SJCRH30 (cell line): Measurements from ENCODE around the gene TGM2. TPM values are rescaled to one million over a fixed set of nuclear protein-coding genes. Genes with fewer than 3 reads are reported as not detected.

Source experiments
- DNase-seq, 2 experiments: peaks; one replicate each; pipeline ENCODE4 v3.0.0-alpha.2; 2015 to 2020
- H3K27ac ChIP-seq: fragments of 250-450 bp; sonication (Bioruptor Pico); 2 replicates; pipeline ENCODE4 v1.5.1; 2020; ENCODE audit warnings: mild to moderate bottlenecking, moderate library complexity
- H3K27me3 ChIP-seq: fragments of 250-450 bp; sonication (Bioruptor Pico); 2 replicates; pipeline ENCODE4 v1.5.1; 2020; ENCODE audit warnings: mild to moderate bottlenecking, moderate library complexity
- H3K36me3 ChIP-seq: fragments of 250-450 bp; sonication (Bioruptor Pico); 2 replicates; pipeline ENCODE4 v1.5.1; 2020; ENCODE audit warnings: mild to moderate bottlenecking, moderate library complexity
- H3K4me1 ChIP-seq: fragments of 250-450 bp; sonication (Bioruptor Pico); 2 replicates; pipeline ENCODE4 v1.5.1; 2020; ENCODE audit warnings: mild to moderate bottlenecking, moderate library complexity
- H3K4me3 ChIP-seq: fragments of 250-450 bp; sonication (Bioruptor Pico); 2 replicates; pipeline ENCODE4 v1.5.1; 2020; ENCODE audit warnings: mild to moderate bottlenecking, moderate library complexity
- H3K9me3 ChIP-seq: fragments of 250-450 bp; sonication (Bioruptor Pico); replicated peaks from 2 replicates; pipeline ENCODE4 v1.5.1; 2020; ENCODE audit warnings: mild to moderate bottlenecking, moderate library complexity
- total RNA-seq: library from RNA; depleted of rRNA; stranded (reverse); fragments of >200 nt; shearing (Covaris generic); gene quantifications from 2 replicates; pipeline ENCODE4 v1.2.3, GENCODE V29; 2014

The TGM2 gene
- total RNA-seq, 1 experiment from 2014 or later, result 0.10 TPM

DNA sequence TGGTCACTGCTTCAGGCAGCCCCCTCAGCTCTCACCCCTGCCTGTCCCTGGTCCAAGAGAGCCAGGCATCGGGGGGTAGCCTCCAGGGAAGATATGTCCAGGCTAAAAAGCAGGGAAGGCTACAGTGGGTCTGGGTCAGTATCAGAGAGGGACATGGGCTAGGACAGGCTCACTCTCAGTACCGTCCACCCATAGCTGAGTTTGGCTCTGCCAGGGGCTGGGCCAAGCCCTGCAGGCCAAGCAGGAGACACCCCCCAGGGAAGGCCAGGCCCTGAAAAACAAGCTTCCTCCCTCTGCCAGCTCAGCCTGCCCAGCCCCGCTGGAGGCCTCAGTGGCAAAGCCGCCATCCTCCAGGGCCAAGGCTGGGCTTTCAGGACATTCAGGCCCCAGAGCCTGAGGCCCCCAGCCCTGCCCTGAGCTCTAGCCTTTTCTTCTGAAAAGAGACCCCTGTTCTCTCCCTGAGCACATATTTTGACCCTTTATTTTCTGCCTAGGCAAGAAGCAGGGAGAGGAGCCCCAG lies 28.6 kb upstream of the TGM2 start:
- Histone ChIP-seq H3K27me3 (no peaks in the 10 kb centered on the region), H3K36me3 (no peaks in the 10 kb centered on the region), H3K4me1 (peaks cover 20% of the 10 kb centered on the region), H3K4me3 (no peak overlapping the region), H3K9me3 (no peaks in the 10 kb centered on the region), H3K27ac (no peak overlapping the region)
- no peak for DNase-seq

DNA sequence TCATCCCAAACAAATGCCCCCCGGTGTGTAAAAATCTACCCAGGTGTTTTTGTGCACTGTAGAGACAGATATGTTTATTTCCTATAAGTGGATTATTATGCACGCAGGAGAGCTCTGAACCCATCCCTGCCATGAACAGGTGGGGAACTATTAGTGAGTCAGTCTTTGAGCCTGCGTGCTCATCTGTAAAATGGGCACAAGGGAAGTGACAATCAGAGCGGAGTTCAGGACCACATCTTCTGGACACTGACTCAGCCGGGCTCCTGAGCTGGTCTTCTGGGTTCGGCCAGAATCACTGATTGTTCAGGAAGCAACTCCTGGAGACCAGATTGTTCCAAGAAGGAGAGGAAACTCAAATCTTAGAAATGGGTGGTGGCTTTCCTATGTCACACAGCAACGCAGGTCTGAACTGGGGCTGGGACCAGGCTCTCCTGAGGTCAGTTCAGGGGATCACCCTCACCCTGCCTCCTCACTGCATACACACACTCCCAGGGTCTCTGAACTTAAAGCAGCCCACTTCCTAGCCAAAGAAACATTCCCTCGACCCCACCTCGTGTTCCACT lies 27.3 kb upstream of the TGM2 start:
- no peaks in the 10 kb centered on the region for H3K9me3 ChIP-seq
- peaks cover 15% of the 10 kb centered on the region for H3K4me1 ChIP-seq
- H3K36me3 ChIP-seq, result no peaks in the 10 kb centered on the region
- no peak overlapping the region for H3K4me3 ChIP-seq
- no peak overlapping the region for H3K27ac ChIP-seq
- H3K27me3 ChIP-seq, result no peaks in the 10 kb centered on the region
- DNase-seq, result no peak

DNA sequence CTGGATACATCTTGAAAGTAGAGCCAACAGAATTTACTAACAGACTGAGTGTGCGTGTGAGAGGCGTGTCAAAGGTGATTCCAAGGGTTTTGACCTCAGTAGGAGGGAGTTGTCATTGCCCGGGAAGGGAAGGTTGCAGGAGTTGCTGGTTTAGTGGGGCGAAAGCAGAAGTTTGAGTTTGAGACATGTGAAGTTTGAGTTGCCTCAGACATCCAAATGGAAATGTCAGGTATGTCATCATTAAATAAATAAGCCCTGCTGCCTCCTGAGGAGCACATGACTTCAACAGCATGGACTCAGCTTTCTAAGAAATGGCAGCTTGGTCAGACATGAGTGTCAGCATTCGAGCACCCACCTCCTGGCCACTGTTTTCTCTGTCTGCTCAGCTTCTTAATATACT lies 26.6 kb upstream of the TGM2 start:
- Histone ChIP-seq H3K4me3 (no peak overlapping the region), H3K36me3 (no peaks in the 10 kb centered on the region), H3K27me3 (no peaks in the 10 kb centered on the region), H3K27ac (no peak overlapping the region), H3K4me1 (peaks cover 15% of the 10 kb centered on the region), H3K9me3 (no peaks in the 10 kb centered on the region)
- DNase-seq, result no peak

DNA sequence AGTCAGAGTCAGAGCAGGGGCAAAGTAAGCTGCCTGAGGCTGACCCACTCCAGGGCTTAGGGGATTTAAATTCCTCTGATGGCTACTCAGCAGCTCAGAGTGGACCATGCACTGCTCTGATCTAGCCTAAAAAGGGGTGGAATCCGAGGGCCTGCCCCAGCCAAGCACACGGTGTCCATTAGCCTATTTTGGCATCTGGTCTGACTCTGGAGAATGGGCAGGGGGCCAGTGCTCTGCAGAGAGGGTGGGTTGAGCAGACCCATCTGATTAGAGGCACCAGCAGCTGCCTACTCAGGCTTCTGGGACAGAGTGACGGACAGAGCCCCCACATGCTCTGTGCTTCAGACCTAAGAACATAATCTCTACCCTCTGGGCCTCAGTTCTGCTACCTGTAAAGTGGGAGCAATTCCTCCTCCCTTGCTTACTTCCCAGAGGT lies 25.9 kb upstream of the TGM2 start:
- Histone ChIP-seq H3K27ac (no peak overlapping the region), H3K9me3 (no peaks in the 10 kb centered on the region), H3K4me3 (no peak overlapping the region), H3K27me3 (no peaks in the 10 kb centered on the region), H3K36me3 (no peaks in the 10 kb centered on the region), H3K4me1 (peaks cover 11% of the 10 kb centered on the region)
- DNase-seq, result no peak

DNA sequence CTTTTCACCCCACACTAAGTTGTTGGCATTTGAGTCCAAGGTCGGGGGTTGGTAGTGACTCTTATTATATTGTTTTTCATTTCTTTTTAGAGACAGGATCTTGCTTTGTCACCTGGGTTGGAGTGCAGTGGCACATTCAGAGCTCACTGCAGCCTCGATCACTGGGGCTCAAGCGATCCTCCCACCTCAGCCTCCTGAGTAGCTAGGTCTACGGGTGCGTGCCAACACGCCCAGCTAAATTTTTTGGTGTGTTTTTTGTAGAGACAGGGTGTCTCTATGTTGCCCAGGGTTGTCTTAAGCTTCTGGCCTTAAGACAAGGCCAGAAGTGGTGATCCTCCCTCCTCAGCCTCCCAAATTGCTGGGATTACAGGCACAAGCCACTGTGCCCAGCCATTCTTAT lies 25.1 kb upstream of the TGM2 start:
- H3K9me3 ChIP-seq, result no peaks in the 10 kb centered on the region
- no peaks in the 10 kb centered on the region for H3K36me3 ChIP-seq
- no peak overlapping the region for H3K4me3 ChIP-seq
- no peak overlapping the region for H3K27ac ChIP-seq
- H3K27me3 ChIP-seq, result no peaks in the 10 kb centered on the region
- H3K4me1 ChIP-seq, result peaks cover 6% of the 10 kb centered on the region
- no peak for DNase-seq

DNA sequence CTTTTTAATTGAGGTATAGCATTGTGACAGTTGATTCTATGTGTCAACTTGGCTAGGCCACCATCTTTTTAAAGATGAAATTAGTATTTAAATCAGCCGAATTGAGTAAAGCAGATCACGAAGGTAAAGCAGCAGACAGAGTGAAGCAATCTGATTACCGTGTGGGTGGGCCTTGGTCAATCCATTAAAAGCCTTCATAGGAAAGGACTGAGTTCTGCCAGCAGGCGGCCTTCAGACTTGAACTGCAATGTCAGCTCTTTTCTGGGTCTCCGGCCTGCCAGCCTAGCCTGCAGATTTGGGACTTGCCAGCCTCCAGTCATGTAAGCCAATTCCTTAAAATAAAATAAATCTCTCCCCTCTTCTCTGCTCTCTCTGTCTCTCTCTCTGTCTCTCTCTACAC lies 22.4 kb upstream of the TGM2 start:
- Histone ChIP-seq H3K27me3 (no peaks in the 10 kb centered on the region), H3K27ac (no peak overlapping the region), H3K4me1 (no peaks in the 10 kb centered on the region), H3K9me3 (no peaks in the 10 kb centered on the region; the same call in 1 of the 2 replicates), H3K4me3 (no peak overlapping the region), H3K36me3 (no peaks in the 10 kb centered on the region)
- DNase-seq, result no peak

DNA sequence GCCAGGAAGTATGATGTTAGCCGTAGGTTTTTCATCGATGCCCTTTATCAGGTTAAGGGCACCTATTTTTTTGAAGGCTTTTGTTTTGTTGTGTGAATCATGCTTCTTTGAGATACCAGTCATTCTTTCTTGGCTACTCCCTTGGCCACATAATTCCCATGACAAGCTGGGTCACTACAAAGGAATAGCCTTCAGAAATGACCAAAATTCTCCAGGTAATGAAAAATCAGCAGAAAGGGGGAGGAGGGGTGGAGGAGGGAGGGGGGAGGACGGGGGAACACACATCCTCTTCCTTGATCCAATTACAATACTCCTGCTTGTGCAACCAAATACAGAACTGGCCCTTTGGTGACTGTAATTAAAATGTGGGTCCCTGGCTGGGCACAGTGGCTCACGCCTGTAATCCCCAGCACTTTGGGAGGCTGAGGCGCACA lies 21.7 kb upstream of the TGM2 start:
- no peaks in the 10 kb centered on the region; the same call in 1 of the 2 replicates for H3K9me3 ChIP-seq
- peaks cover 6% of the 10 kb centered on the region for H3K4me1 ChIP-seq
- no peak overlapping the region for H3K4me3 ChIP-seq
- H3K36me3 ChIP-seq, result no peaks in the 10 kb centered on the region
- no peak for DNase-seq
- no peaks in the 10 kb centered on the region for H3K27me3 ChIP-seq
- no peak overlapping the region for H3K27ac ChIP-seq

DNA sequence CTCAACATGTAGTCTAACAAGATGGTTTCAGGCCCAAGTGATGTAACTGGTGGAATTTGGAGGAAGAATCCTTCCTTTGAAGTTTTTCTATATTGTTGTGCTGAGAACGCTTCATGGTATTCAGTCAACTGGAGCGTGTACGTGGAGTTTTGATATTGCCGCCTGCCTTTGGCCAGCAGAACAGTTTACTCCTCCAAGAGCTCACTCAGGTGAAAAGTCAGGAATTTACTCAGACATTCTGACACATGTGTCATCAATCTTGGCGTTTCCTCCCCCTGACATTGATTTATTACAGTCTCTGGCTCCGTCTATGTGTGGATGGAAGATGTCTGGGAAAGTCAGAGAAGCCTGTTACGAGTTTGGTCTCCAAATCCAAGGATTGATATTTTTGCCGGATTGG lies 19.0 kb upstream of the TGM2 start:
- no peak overlapping the region for H3K27ac ChIP-seq

DNA sequence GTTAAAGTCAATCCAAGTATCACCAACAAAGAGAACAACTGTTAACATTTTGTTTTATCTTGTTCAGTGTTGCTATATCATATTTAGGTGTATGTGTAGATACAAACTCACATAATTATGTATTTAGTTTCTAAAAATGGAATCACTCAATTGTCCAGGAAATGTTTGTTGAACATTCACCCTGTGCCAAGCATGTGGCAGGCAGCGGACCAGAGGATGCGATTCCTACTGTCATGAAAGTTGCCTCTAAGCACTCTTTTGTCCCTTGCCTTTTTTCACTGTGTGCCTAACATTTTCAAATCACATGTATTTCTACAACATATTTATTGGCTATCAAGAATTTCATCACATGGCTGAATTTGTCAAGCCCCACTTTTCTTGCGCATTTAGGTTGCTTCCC lies 16.9 kb upstream of the TGM2 start:
- no peak overlapping the region for H3K4me3 ChIP-seq
- H3K4me1 ChIP-seq, result peaks cover 32% of the 10 kb centered on the region
- H3K9me3 ChIP-seq, result no peaks in the 10 kb centered on the region; the same call in 1 of the 2 replicates
- no peak for DNase-seq
- no peak overlapping the region for H3K27ac ChIP-seq
- no peaks in the 10 kb centered on the region for H3K27me3 ChIP-seq
- H3K36me3 ChIP-seq, result no peaks in the 10 kb centered on the region

More for the DNA sequence above, 19.0 kb upstream of the TGM2 start:
- Histone ChIP-seq H3K4me1 (peaks cover 31% of the 10 kb centered on the region), H3K4me3 (no peak overlapping the region), H3K36me3 (no peaks in the 10 kb centered on the region), H3K9me3 (no peaks in the 10 kb centered on the region; the same call in 1 of the 2 replicates), H3K27me3 (no peaks in the 10 kb centered on the region)
- no peak for DNase-seq

DNA sequence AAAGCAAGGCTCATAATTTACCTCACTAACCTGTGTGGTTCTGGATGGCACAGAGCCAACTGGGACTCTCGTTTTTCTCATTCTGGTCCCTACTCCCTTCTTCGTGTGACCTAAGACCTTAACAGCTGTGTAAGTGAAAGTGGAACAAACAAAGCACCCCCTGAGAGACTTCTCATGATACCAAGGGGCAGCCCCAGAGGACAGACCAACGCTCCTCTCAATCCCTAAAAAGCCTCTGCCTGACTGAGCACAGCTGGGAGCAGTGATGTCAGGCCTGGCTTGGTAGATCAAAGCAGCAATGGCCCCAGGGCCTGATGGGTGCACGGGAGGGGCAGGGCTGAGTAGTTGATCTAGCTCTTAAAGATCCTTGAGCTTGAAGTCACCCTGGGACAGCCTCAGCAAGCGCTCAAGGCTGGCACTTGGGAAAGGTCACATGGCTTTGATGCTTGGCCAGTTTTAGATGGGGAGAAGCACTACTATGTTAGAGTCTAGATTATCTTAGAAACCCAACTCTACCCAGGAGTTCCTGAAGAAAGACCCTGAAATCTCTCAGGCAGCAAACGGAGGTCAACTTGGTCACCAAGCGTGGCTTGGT lies 16.2 kb upstream of the TGM2 start:
- no peaks in the 10 kb centered on the region; the same call in 1 of the 2 replicates for H3K9me3 ChIP-seq
- peak overlapping the region; percentile 18 for H3K27ac ChIP-seq
- peaks cover 32% of the 10 kb centered on the region for H3K4me1 ChIP-seq
- DNase-seq, result peak; percentile 94 to 96
- H3K27me3 ChIP-seq, result no peaks in the 10 kb centered on the region
- H3K4me3 ChIP-seq, result no peak overlapping the region
- H3K36me3 ChIP-seq, result no peaks in the 10 kb centered on the region

DNA sequence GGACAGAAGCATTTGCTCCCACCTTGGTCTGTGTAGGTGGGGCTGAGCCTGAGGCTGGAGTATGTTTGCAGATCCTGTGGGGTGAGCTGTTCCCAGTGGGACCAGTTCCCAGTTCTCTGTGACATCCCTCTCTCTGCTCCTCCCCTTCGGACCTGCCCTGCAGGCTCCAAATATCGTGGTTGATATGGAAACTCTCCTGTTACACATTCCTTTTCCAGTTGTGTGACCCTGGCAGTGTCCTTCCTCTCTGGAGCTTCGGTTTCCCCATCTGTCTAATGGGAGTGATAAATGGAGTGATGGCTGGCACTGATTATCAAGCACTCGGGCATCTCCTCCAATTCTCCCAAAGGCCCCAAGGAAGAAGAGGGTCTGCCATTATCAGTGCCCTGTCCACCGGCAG lies 15.7 kb upstream of the TGM2 start:
- no peaks in the 10 kb centered on the region for H3K36me3 ChIP-seq
- peak overlapping the region; percentile 18 for H3K27ac ChIP-seq
- H3K27me3 ChIP-seq, result no peaks in the 10 kb centered on the region
- no peaks in the 10 kb centered on the region; the same call in 1 of the 2 replicates for H3K9me3 ChIP-seq
- DNase-seq, result peak; percentile 77 to 85
- H3K4me1 ChIP-seq, result peaks cover 32% of the 10 kb centered on the region
- H3K4me3 ChIP-seq, result no peak overlapping the region

DNA sequence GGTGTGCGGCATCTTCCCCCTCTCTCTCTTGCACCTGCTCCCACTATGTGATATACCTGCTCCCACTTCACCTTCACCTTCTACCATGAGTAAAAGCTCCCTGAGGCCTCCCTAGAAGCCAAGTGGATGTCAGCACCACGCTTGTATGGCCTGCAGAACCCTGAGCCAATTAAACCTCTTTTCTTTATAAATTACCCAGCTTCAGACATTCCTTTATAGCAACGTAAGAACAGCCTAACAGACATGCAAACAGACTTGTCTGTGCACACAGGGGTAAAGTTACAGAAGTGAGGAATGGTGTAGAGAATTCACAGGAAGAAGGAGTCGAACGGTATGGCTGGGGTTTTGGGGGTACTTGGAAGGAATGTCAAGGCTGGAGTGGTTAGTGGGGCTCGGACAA lies 14.8 kb upstream of the TGM2 start:
- Histone ChIP-seq H3K27me3 (no peaks in the 10 kb centered on the region), H3K36me3 (no peaks in the 10 kb centered on the region), H3K4me3 (no peak overlapping the region), H3K4me1 (peaks cover 32% of the 10 kb centered on the region), H3K9me3 (no peaks in the 10 kb centered on the region; the same call in 1 of the 2 replicates), H3K27ac (no peak overlapping the region)
- DNase-seq, result peak in 1 of 2 experiments; percentile 42

DNA sequence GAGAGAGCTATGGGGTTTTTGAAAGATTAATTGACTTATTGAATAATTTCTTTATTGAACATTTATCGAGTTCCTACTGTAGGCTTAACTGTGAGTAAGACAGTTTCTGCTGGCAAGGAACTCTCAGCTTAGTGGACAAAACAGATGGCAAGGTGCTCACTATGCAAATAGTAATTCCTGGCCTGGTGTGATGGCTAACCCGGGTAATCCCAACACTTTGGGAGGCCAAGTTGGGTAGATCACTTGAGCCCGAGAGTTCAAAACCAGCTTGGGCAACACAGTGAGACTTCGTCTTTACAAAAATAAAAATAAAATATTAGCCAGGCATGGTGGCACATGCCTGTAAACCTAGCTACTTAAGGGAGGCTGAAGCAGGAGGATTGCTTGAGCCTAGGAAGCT lies 13.5 kb upstream of the TGM2 start:
- no peak overlapping the region for H3K4me3 ChIP-seq
- no peak overlapping the region for H3K27ac ChIP-seq
- no peaks in the 10 kb centered on the region; the same call in 1 of the 2 replicates for H3K9me3 ChIP-seq
- H3K36me3 ChIP-seq, result no peaks in the 10 kb centered on the region
- H3K4me1 ChIP-seq, result peaks cover 32% of the 10 kb centered on the region
- no peaks in the 10 kb centered on the region for H3K27me3 ChIP-seq
- DNase-seq, result no peak

DNA sequence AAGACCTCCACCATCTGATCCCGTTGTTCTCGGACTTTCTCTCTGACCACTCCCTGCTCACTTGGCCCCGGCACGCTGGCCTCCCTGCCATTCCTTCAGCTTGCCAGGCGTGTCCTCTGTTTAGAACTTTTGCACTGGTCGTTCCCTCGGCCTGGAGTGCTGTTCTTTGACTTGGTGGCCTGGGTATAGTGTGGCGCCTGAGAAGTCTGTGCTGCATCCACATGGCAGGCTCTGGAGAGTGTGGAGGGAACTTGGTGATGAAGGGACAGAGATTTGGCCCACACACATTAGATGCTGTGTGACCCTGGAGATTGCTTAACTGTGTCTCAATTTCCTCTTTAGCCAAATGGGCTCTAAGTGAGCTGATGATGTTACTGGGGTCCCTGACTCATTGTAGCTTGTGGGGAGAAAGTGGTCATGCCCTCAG lies 13.0 kb upstream of the TGM2 start:
- Histone ChIP-seq H3K27ac (no peak overlapping the region), H3K36me3 (no peaks in the 10 kb centered on the region), H3K4me1 (peaks cover 32% of the 10 kb centered on the region), H3K9me3 (no peaks in the 10 kb centered on the region; the same call in 1 of the 2 replicates), H3K4me3 (no peak overlapping the region), H3K27me3 (no peaks in the 10 kb centered on the region)
- no peak for DNase-seq

DNA sequence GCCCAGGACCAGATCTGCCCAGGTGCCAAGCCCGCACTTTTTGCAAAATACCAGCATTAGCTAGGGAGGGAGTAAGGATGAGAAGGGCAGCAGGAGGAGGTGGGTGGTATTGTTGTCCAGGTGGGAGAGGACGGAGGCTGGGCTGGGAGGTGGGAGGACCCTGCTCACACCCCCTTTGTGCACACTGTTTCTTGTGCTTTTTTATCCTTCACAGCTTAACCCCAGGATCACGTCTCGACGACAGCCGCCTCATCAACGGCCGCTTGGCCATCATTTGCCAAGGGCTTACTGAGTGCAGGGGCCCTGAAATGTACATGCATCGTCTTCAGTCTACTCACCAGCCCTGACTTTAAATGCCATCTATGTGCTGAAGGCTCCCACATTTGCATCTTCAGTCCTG lies 12.1 kb upstream of the TGM2 start:
- Histone ChIP-seq H3K27me3 (no peaks in the 10 kb centered on the region), H3K4me3 (no peak overlapping the region), H3K4me1 (peaks cover 30% of the 10 kb centered on the region), H3K36me3 (no peaks in the 10 kb centered on the region), H3K27ac (no peak overlapping the region), H3K9me3 (no peaks in the 10 kb centered on the region)
- DNase-seq, result no peak
